T-helper 17 cell (primary cell): Measurements from ENCODE around the gene VGLL4. TPM values are rescaled to one million over a fixed set of nuclear protein-coding genes. Genes with fewer than 3 reads are reported as not detected.

ENCODE experiments used
- ATAC-seq: fragments of 150-1000 bp; cut with Tn5 transposase; 2 replicates; pipeline ENCODE4 v1.10.0; 2021; ENCODE audit warnings: mild to moderate bottlenecking, moderate library complexity
- DNase-seq, 3 donors: peaks; one replicate each; pipeline versions ENCODE4 v3.0.0 to v3.0.0-alpha.2; 2020 to 2021
- H3K9me3 ChIP-seq: one replicate; pipeline ENCODE4 v1.7.0; 2013; ENCODE audit warnings: low read length, mild to moderate bottlenecking; ENCODE audit not compliant: control insufficient read depth, poor library complexity, severe bottlenecking
- H3K27ac Mint-ChIP-seq: one replicate; pipeline ENCODE4 v1.8.0; 2022; ENCODE audit warnings: mild to moderate bottlenecking, moderate library complexity, mixed read lengths
- H3K27me3 Mint-ChIP-seq: one replicate; pipeline ENCODE4 v1.8.0; 2022; ENCODE audit warnings: mixed read lengths
- H3K36me3 Mint-ChIP-seq: one replicate; pipeline ENCODE4 v1.8.0; 2022; ENCODE audit warnings: low read depth, mixed read lengths
- H3K4me1 Mint-ChIP-seq: one replicate; pipeline ENCODE4 v1.8.0; 2022; ENCODE audit warnings: mild to moderate bottlenecking, mixed read lengths
- H3K4me3 Mint-ChIP-seq: one replicate; pipeline ENCODE4 v1.8.0; 2022; ENCODE audit warnings: mild to moderate bottlenecking, moderate library complexity, mixed read lengths
- total RNA-seq, 4 donors: library from RNA in 2 of 4; stranded (reverse) in 2 of 4; gene quantifications; one replicate each; pipeline ENCODE4 v1.2.3 and lab custom pipeline; 2022 to 2026

VGLL4 gene
- total RNA-seq, 2 donors from 2014 or later = 18.7 to 20.2 TPM

DNA sequence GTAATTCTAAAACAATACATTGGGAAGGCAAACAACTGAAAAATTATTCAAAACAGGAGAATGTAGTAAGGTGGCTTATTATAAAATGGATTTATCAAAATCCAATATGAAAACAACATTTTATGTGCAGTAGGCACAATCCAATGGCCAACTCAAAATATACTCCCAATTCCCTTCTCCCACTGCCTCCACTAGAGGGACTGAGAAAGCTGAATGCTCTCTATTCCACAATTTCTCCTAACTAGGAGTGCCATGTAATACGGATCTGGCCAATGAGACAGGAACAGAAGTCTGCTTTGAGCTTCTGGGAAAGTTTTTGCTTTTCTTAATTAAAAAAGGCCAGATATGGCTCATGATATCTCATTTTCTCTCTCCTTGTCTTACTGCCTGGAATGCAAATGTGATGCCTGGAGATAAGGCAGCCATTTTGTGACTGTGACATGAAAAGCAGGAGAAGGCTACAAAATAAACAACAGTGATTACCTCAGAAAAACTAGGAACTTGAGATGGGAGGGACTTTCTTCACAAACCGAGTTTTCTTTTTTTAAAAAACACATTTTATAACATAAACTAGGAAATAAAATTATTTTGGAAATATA is 18.8 kb upstream of the VGLL4 start:
- no peaks in the 10 kb centered on the region for H3K9me3 ChIP-seq
- no peak for DNase-seq
- H3K27me3 Mint-ChIP-seq = no peaks in the 10 kb centered on the region
- peaks cover 2% of the 10 kb centered on the region for H3K36me3 Mint-ChIP-seq
- no peak overlapping the region for H3K4me3 Mint-ChIP-seq
- no peak overlapping the region for H3K27ac Mint-ChIP-seq
- ATAC-seq = no peak
- peaks cover 9% of the 10 kb centered on the region for H3K4me1 Mint-ChIP-seq

DNA sequence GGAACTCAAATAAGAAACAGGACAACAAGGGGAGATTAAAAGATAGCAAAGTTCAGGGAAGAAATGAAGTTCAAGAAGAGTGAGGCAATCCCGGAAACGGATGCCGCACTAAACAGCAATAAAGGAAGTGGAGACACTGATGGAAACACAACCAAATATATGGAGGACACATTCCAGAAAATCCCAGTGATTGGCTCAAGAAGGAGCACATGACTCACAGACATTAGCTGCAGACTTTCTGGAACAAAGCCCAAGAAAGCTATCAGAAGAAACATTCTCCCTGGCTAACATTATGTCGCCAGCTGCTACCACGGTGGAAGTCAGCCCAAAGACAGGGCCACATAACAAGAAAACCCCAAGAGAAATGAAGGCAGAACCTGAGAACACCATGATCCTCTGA is 18.1 kb upstream of the VGLL4 start:
- peaks cover 7% of the 10 kb centered on the region for H3K4me1 Mint-ChIP-seq
- H3K36me3 Mint-ChIP-seq = peaks cover under 1% of the 10 kb centered on the region
- no peaks in the 10 kb centered on the region for H3K9me3 ChIP-seq
- H3K4me3 Mint-ChIP-seq = no peak overlapping the region
- ATAC-seq (no peak), DNase-seq (no peak)
- H3K27me3 Mint-ChIP-seq = no peaks in the 10 kb centered on the region
- no peak overlapping the region for H3K27ac Mint-ChIP-seq

DNA sequence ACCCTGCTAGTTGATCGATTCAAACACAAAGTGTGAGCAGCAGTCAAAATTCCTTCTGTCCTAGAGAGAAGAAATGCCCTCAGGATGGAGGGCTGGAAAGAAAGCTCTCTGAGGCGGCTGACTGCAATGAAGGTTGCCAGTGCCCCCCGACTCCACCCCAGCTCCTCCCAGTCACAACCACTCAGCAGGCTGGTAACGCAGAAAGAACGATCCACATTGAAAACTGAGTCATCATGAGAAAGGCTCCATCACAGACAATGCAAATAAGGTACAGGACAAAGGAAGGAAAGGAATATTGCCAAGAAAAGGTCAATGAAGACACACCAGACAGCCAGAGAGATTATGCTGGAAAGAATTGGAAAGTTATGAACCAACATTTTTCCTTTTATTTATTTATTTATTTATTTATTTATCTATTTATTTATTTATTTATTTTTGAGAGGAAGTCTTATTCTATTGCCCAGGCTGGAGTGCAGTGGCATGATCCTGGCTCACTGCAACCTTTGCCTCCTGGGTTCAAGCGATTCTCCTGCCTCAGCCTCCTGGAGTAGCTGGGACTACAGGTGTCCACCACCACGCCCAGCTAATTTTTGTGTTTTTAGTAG is 17.4 kb upstream of the VGLL4 start:
- peaks cover 9% of the 10 kb centered on the region for H3K4me1 Mint-ChIP-seq
- ATAC-seq (no peak), DNase-seq (no peak)
- peak overlapping the region; percentile 64 for H3K4me3 Mint-ChIP-seq
- no peaks in the 10 kb centered on the region for H3K36me3 Mint-ChIP-seq
- no peak overlapping the region for H3K27ac Mint-ChIP-seq
- no peaks in the 10 kb centered on the region for H3K9me3 ChIP-seq
- no peaks in the 10 kb centered on the region for H3K27me3 Mint-ChIP-seq

DNA sequence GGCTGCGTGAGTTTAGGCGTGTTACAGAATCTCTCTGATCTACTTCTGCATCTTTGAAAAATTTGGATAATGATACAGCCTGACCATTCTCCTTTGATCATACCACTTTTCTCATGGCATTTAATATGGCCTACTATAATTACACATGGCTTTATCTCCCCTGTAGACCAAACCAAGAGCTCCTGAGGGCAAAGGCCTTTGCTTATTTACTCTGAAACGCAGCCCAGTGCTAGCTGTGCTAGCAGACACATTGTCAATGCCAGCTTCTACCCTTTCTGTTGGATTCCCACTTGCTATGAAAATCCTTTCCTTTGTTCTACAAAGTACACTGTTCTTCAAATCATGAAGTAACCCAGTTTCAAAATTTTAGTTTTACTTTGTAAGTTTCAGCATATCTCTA is 16.5 kb upstream of the VGLL4 start:
- no peak for DNase-seq
- H3K27me3 Mint-ChIP-seq = no peaks in the 10 kb centered on the region
- no peaks in the 10 kb centered on the region for H3K9me3 ChIP-seq
- no peak overlapping the region for H3K27ac Mint-ChIP-seq
- H3K36me3 Mint-ChIP-seq = no peaks in the 10 kb centered on the region
- ATAC-seq = no peak
- peaks cover 11% of the 10 kb centered on the region for H3K4me1 Mint-ChIP-seq
- H3K4me3 Mint-ChIP-seq = no peak overlapping the region

DNA sequence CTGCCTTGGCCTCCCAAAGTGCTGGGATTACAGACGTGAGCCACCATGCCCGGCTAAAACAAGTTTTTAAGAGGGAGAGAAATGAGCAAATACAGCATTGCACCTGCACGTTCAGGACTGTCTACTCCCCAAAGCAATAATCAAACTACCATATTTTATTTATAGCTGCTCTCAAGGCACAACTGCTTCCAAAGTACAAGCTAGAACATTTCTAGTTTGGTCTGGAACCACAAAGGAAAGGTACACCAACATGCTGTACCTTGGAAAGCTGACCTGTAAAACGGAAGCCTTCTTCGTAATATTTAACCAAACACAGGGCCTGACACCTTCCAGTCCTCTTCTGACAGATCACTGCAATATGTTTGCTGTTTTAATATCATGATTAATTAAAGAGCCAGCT is 14.5 kb upstream of the VGLL4 start:
- Mint-ChIP-seq H3K4me3 (no peak overlapping the region), H3K36me3 (no peaks in the 10 kb centered on the region), H3K27me3 (no peaks in the 10 kb centered on the region), H3K4me1 (peaks cover 11% of the 10 kb centered on the region), H3K27ac (no peak overlapping the region)
- ATAC-seq (no peak), DNase-seq (no peak)
- no peaks in the 10 kb centered on the region for H3K9me3 ChIP-seq

DNA sequence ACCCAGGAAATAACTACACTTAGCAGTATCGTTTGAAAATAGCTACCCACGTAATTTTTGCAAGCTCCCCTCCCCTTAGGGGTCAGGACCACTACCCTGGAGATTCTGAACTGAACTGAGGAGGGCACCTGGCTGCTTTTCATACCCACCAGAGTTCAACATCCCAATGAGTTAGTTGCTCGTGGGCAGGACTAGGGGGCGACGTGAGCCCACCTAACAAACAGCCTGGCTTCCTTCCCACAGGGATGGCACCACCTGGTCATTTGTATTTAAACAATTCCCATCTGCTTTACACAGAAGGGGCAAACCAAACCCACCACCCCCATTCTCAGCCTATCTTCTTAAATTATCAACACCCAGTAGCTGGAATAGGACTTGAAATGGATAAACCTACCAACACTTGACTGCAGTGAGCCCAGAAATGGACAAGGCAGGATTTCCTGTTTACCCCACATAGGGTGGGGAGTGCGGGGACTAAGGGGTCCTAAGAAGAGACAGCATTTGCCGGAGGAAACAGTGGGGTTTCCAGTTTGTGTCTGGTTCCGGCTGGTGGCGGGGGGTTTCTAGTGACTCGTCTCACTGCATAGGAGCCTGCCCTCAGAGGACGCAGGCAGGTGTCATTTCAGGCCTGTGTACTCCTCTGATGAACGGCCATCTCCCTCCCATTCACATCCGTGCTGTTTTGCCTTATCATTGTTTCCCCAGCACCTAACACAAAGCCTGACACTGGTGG is 11.6 kb upstream of the VGLL4 start:
- ATAC-seq (no peak), DNase-seq (no peak)
- Mint-ChIP-seq H3K4me1 (peaks cover 8% of the 10 kb centered on the region), H3K27ac (peak overlapping the region; percentile 61), H3K27me3 (no peaks in the 10 kb centered on the region), H3K4me3 (no peak overlapping the region), H3K36me3 (no peaks in the 10 kb centered on the region)
- no peaks in the 10 kb centered on the region for H3K9me3 ChIP-seq

DNA sequence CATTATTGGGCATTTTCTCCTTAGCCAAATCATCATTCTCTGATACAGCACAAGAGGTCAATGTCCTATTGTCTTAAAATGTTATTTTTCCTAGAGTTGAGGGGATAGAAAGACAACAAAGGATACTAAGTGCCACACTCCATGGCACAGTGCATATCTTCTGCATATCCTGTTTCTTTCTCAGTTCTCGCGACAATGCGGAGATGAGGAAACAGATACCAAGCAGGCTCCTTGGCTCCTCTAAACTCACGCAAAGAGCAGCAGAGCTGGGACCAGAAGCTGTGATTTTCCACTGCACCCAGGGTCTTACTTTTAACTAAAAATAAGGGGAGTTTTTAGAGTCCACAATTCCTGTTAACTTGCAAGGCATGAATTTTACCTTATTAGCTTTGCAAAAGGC is 10.5 kb upstream of the VGLL4 start:
- Mint-ChIP-seq H3K36me3 (no peaks in the 10 kb centered on the region), H3K4me1 (peaks cover 8% of the 10 kb centered on the region), H3K4me3 (no peak overlapping the region), H3K27me3 (no peaks in the 10 kb centered on the region), H3K27ac (no peak overlapping the region)
- ATAC-seq (no peak), DNase-seq (no peak)
- H3K9me3 ChIP-seq = no peaks in the 10 kb centered on the region

DNA sequence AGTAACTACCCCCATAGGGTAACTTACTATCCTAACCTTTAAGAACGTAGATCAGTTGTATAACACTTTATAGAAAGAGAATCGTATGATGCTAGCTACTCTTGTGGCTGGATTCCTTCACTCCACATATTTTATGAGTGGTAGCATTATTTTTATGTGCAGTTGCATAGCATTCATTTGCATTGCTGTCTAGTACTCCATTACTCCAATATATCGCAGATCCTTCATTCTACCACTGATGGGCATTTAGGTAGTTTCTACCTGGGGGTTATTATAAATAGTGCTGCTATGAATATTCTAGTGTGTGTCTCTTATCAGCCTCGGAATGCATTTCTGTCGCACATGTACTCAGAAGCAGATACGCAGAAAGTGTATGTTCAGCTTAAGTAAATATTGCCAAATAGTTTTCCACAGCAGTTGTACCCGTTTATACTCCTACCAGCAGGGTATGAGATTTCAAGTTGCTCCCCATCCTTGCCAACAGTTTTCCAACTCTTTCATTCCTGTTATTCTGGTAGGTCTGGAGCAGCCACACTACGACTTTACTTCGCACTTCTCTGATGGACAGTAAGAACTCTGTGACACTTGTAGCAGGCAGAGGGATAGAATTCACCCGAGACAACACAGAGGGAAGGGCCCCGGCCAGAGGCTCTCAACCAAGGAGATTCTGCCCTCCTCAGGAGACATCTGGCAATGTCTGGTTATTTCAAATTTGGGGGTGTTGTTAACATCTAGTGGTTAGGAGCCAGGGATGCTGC is 9.8 kb upstream of the VGLL4 start:
- H3K4me1 Mint-ChIP-seq = peaks cover 6% of the 10 kb centered on the region
- H3K4me3 Mint-ChIP-seq = no peak overlapping the region
- no peaks in the 10 kb centered on the region for H3K36me3 Mint-ChIP-seq
- no peaks in the 10 kb centered on the region for H3K9me3 ChIP-seq
- no peak overlapping the region for H3K27ac Mint-ChIP-seq
- H3K27me3 Mint-ChIP-seq = no peaks in the 10 kb centered on the region
- DNase-seq (no peak), ATAC-seq (no peak)

DNA sequence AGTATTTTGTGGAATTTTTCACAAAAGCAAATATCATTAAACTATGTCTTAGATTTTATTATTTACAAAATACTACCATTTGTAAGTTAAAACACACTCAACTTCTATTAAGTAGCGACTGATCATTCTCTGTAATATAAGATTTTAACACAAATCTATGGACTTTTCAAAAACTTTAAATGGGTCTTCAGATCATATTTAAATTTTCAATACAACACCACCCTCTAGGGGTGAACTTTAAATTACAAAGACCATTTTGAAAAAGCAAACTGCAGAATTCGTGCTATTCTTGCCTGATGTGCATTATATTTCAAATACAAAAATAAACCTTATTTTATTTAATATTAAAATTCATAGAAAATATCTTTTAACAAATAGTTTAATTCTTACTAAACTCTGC is 8.2 kb upstream of the VGLL4 start:
- H3K27ac Mint-ChIP-seq = no peak overlapping the region
- peaks cover 9% of the 10 kb centered on the region for H3K4me1 Mint-ChIP-seq
- no peaks in the 10 kb centered on the region for H3K27me3 Mint-ChIP-seq
- H3K9me3 ChIP-seq = no peaks in the 10 kb centered on the region
- H3K36me3 Mint-ChIP-seq = no peaks in the 10 kb centered on the region
- no peak for ATAC-seq
- no peak overlapping the region for H3K4me3 Mint-ChIP-seq
- no peak for DNase-seq

DNA sequence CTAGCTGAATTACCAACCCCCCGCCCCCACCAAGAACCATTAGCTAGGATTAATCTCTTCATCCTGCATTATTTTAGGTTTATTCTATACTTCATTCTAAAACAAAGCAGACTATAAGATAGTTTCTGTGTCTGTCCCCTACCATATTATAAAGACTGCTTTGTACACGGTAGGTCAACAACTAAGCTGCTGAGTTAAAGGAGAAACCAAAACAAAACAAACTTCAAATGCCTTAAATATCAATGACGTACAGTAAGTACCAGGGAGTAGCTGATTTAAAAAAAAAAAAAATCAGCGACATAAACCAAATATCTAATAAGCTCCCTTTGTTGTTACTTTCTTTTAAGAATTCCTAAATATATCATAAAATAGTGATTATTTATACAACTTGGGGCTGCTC is 7.8 kb upstream of the VGLL4 start:
- no peak for DNase-seq
- no peaks in the 10 kb centered on the region for H3K9me3 ChIP-seq
- Mint-ChIP-seq H3K4me1 (peaks cover 11% of the 10 kb centered on the region), H3K36me3 (no peaks in the 10 kb centered on the region), H3K27me3 (no peaks in the 10 kb centered on the region), H3K4me3 (no peak overlapping the region), H3K27ac (no peak overlapping the region)
- ATAC-seq = no peak

DNA sequence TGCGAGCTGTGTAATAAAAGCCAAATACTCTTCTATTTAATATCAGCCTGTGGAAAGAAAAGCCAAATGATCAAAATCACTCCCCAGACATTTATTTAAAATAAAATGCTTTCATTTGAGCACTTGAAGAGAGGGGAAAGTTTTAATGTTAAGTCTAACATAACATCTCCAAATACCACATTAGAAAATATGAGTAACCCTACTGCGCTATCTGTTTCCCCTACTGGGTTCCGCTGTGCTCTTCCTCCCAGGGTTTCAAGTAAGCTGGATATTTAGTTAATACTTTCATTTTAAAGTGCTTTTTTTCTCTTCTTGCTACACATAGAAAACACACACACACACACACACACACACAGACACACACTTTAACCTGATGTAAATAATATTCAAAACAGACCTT is 6.7 kb upstream of the VGLL4 start:
- ATAC-seq (no peak), DNase-seq (no peak)
- Mint-ChIP-seq H3K36me3 (no peaks in the 10 kb centered on the region), H3K27ac (no peak overlapping the region), H3K27me3 (no peaks in the 10 kb centered on the region), H3K4me1 (peaks cover 4% of the 10 kb centered on the region), H3K4me3 (no peak overlapping the region)
- no peaks in the 10 kb centered on the region for H3K9me3 ChIP-seq

DNA sequence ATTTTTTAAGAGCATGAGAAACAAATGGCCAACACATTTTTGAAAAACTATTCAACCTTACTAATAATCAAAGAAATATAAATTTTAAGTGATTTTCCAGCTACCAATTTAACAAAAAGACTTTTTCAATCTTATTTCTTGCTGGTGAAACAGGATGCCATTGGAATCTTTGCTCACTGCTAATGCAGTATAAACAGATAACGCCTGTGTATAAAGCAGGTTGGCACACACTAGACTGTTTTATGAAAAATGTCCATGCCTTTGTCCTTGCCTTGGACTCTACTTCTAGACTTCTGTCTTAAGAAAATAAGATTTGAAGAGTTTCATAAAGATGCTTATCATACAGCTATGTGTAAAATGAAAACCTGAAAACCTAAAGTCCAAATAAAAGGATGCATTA is 5.0 kb upstream of the VGLL4 start:
- H3K27me3 Mint-ChIP-seq = no peaks in the 10 kb centered on the region
- H3K4me1 Mint-ChIP-seq = peaks cover 7% of the 10 kb centered on the region
- no peak overlapping the region for H3K27ac Mint-ChIP-seq
- H3K4me3 Mint-ChIP-seq = no peak overlapping the region
- no peak for DNase-seq
- H3K9me3 ChIP-seq = no peaks in the 10 kb centered on the region
- ATAC-seq = no peak
- H3K36me3 Mint-ChIP-seq = no peaks in the 10 kb centered on the region

DNA sequence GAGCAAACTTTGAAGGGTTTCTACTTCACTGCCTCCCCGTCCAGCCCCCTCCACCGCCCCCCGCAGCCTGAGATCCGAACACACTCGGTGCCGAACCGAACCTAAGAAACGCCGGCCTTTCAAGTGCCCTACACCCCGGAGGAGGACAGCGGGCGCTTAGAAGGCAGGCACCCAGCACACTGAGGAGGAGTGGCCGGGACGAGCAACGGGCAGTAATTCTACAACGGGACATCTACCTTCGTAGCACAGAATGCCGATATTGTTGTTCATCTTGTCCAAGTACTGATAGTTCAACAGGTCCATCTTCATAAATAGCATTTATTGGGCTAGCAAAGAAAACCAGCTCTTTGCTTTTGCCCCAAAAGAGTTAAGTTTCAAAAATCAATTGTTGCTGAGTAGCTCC is 513 bp downstream of the VGLL4 start:
- H3K9me3 ChIP-seq = no peaks in the 10 kb centered on the region
- H3K4me3 Mint-ChIP-seq = peak overlapping the region; percentile 100
- H3K4me1 Mint-ChIP-seq = peaks cover 39% of the 10 kb centered on the region

More for the DNA sequence above, 513 bp downstream of the VGLL4 start:
- ATAC-seq = peak; percentile 32
- Mint-ChIP-seq H3K36me3 (no peaks in the 10 kb centered on the region), H3K27ac (peak overlapping the region; percentile 98), H3K27me3 (no peaks in the 10 kb centered on the region)
- no peak for DNase-seq
